Activated naive CD4-positive, alpha-beta T cell treated with anti-CD3 and anti-CD28 coated beads, Interleukin-2, amount 50 U/mL, for 24 hours (primary cell): Measurements from ENCODE around the gene ZP1.
"Not testable (repeated sequence)": the region's sequence is repeated elsewhere in the genome, so short reads cannot be mapped to it uniquely, and the experiment has no call there.

ENCODE experiments used
- H3K27ac Mint-ChIP-seq: one replicate; pipeline ENCODE4 v1.8.0; 2021; ENCODE audit warnings: mild to moderate bottlenecking, mixed read lengths
- H3K27me3 Mint-ChIP-seq: one replicate; pipeline ENCODE4 v1.8.0; 2021; ENCODE audit warnings: mixed read lengths
- H3K36me3 Mint-ChIP-seq: one replicate; pipeline ENCODE4 v1.8.0; 2021; ENCODE audit warnings: mixed read lengths
- H3K4me1 Mint-ChIP-seq: one replicate; pipeline ENCODE4 v1.8.0; 2021; ENCODE audit warnings: mixed read lengths
- H3K4me3 Mint-ChIP-seq: one replicate; pipeline ENCODE4 v1.8.0; 2021; ENCODE audit warnings: mild to moderate bottlenecking, mixed read lengths
- H3K9me3 Mint-ChIP-seq: one replicate; pipeline ENCODE4 v1.8.0; 2021; ENCODE audit warnings: mixed read lengths

Gene ZP1

DNA sequence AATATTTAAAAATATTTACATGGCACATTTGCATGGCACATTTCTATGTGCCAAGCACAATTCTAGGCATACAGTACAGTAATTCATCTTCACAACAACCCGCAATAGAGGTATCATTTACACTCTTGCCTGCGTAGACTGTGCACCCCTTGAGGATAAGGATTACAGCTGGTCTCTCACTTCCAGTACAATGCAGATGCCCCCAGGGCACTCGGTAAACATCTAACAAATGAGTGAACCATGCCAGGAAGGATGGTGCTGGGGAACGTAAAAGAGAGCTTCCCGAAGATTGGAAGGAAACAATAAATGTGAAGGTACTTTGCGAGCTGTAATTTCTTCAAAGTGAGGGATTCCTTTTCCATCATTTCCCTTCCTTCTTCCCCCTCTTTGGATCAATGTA is 37.7 kb downstream of the ZP1 start:
- Mint-ChIP-seq H3K27me3 (no peaks in the 10 kb centered on the region), H3K4me1 (peaks cover 30% of the 10 kb centered on the region), H3K36me3 (peaks cover 3% of the 10 kb centered on the region), H3K9me3 (no peaks in the 10 kb centered on the region), H3K27ac (peak overlapping the region; percentile 95), H3K4me3 (peak overlapping the region; percentile 97)

GRCh38 chr11:60905551-60906113 is 38.3 kb downstream of the ZP1 start:
- H3K9me3 Mint-ChIP-seq, result no peaks in the 10 kb centered on the region
- peak overlapping the region; percentile 97 for H3K4me3 Mint-ChIP-seq
- H3K27ac Mint-ChIP-seq, result peak overlapping the region; percentile 95
- H3K36me3 Mint-ChIP-seq, result peaks cover 3% of the 10 kb centered on the region
- H3K4me1 Mint-ChIP-seq, result peaks cover 32% of the 10 kb centered on the region
- H3K27me3 Mint-ChIP-seq, result no peaks in the 10 kb centered on the region

GRCh38 chr11:60906132-60906972 is 39.0 kb downstream of the ZP1 start, which contains the start of gene PRPF19:
PRPF19 (minus strand) TSS chr11:60906585; CDS start chr11:60906382, 203 bp downstream.
- H3K9me3 Mint-ChIP-seq, result no peaks in the 10 kb centered on the region
- H3K27ac Mint-ChIP-seq, result peak within 1 kb of the TSS; percentile 95
- peaks cover 3% of the 10 kb centered on the region for H3K36me3 Mint-ChIP-seq
- peaks cover 39% of the 10 kb centered on the region for H3K4me1 Mint-ChIP-seq
- H3K27me3 Mint-ChIP-seq, result no peaks in the 10 kb centered on the region
- H3K4me3 Mint-ChIP-seq, result peak within 1 kb of the TSS; percentile 97

DNA sequence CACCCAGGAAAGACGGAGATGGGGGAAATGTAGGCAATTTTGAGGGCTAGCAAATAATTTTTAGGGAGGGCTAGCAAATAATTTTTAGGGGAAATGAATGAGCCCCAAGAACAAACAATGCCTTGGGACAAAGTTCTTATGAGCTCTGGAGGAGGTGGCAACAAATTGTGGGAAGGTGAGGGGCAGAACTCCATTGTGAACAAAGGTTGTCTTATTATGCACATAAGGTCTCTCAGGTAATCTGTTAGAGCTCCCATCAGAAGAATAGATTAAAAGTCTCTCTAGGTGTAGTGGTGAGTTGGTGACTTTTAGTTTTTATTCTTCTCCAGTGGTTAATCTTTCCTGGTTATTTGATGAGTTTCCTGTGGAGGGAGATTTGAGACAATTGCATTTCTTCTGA is 41.5 kb downstream of the ZP1 start:
- H3K9me3 Mint-ChIP-seq, result no peaks in the 10 kb centered on the region
- H3K27me3 Mint-ChIP-seq, result no peaks in the 10 kb centered on the region
- H3K4me3 Mint-ChIP-seq, result no peak overlapping the region
- peaks cover 57% of the 10 kb centered on the region for H3K4me1 Mint-ChIP-seq
- peak overlapping the region; percentile 19 for H3K27ac Mint-ChIP-seq
- H3K36me3 Mint-ChIP-seq, result peaks cover 3% of the 10 kb centered on the region

DNA sequence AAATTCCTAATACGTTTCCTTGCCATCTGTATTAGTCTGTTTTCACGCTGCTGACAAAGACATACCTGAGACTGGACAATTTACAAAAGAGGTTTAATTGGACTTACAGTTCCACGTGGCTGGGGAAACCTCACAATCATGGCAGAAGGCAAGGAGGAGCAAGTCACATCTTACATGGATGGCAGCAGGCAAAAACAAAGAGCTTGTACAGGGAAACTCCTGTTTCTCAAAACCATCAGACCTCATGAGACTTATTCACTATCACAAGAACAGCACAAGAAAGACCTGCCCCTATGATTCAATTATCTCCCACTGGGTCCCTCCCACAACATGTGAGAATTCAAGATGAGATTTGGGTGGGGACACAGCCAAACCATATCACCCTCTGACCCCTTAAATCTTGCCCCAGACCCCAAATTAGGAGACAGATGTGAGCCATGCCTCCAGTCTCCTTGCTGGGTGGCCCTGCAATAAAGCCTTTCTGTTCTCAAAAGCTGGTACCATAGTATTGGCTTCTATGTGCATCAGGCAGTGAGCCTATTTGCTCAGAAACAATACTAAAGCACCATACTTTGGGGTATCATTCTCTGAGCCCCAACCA is 42.4 kb downstream of the ZP1 start:
- H3K4me3 Mint-ChIP-seq, H3K9me3 Mint-ChIP-seq, H3K36me3 Mint-ChIP-seq, H3K27me3 Mint-ChIP-seq: not testable (repeated sequence)
- Mint-ChIP-seq H3K4me1 (peaks cover 51% of the 10 kb centered on the region), H3K27ac (peak overlapping the region; percentile 10)

GRCh38 chr11:60910281-60910687 is 42.9 kb downstream of the ZP1 start:
- Mint-ChIP-seq H3K9me3 (no peaks in the 10 kb centered on the region), H3K36me3 (peaks cover 1% of the 10 kb centered on the region), H3K4me1 (peaks cover 52% of the 10 kb centered on the region), H3K4me3 (no peak overlapping the region), H3K27me3 (no peaks in the 10 kb centered on the region), H3K27ac (no peak overlapping the region)

DNA sequence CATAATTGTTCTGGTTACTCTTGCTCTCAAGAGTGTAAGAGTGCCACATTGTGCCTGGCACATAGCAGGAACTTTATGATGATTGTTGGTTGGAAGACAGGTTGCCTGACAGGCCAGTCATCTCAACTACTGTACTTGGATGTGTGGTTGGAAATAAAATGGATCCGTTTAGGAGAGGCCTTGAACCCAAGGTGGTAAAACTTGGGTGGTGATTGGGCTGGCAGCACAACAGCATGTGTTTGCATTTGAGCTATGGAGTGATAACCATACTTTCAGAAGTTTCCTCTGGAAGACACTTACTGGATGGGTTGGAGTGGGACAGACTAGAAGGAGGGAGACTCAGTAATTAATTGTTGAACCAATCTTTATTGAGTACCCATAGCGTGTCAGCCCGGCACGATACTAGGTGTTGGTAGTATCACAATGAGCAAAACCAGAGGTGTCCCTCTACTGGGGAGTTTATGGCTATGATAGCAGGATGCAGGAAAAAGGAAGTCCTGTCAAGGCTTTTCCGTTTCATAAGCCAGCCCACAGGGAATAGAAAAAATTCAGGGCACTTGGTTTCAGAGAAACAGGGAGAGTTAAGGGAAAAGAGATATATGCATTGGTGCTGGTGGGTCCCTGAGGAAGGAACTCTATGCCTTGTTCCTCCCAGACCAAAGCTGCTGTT is 43.5 kb downstream of the ZP1 start:
- peaks cover 54% of the 10 kb centered on the region for H3K4me1 Mint-ChIP-seq
- peak overlapping the region; percentile 68 for H3K27ac Mint-ChIP-seq
- H3K9me3 Mint-ChIP-seq, result no peaks in the 10 kb centered on the region
- no peak overlapping the region for H3K4me3 Mint-ChIP-seq
- no peaks in the 10 kb centered on the region for H3K27me3 Mint-ChIP-seq
- peaks cover under 1% of the 10 kb centered on the region for H3K36me3 Mint-ChIP-seq

- no peaks in the 10 kb centered on the region for H3K27me3 Mint-ChIP-seq
- H3K9me3 Mint-ChIP-seq, result no peaks in the 10 kb centered on the region
- H3K4me1 Mint-ChIP-seq, result peaks cover 61% of the 10 kb centered on the region
- peak overlapping the region; percentile 66 for H3K27ac Mint-ChIP-seq
- H3K36me3 Mint-ChIP-seq, result peaks cover 5% of the 10 kb centered on the region
- H3K4me3 Mint-ChIP-seq, result peak overlapping the region; percentile 91
These were observed 45.0 kb downstream of the ZP1 start for GRCh38 chr11:60912223-60912850.

DNA sequence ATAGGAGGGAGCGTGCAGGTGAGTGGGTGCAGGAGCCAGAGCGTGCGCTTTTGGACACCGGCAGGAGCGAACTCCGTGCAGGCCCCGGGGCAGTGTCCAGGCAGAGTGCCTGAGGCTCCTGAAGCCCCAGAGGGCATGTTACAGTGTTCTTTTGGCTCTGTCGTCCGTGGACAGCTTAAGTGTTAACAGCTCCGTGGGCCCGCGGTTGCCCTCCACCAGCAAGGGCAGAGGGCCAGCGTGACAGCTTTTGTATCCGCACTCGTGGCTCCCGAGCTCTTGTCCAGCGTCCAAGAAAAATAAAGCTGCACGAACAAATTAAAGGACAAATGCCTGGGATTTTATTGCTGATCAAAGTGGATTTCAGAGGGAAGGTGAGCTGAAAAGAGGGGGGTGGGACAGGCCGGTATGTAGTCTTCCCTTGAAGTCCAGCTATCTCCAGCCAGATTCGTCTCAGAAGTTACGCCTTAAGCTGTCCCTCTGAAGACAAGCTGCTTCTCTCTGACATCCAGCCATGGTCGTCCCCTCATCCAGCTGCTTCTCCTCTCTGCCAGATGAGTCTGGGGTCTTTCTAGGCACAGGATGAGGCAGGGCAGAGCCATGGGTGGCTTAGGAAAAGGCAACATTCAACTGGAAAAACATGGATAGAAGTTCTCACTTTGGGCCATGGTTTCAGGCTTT is 45.6 kb downstream of the ZP1 start:
- H3K27me3 Mint-ChIP-seq, result no peaks in the 10 kb centered on the region
- H3K4me3 Mint-ChIP-seq, result peak overlapping the region; percentile 91
- H3K27ac Mint-ChIP-seq, result peak overlapping the region; percentile 97
- peaks cover 62% of the 10 kb centered on the region for H3K4me1 Mint-ChIP-seq
- H3K36me3 Mint-ChIP-seq, result peaks cover 5% of the 10 kb centered on the region
- H3K9me3 Mint-ChIP-seq, result no peaks in the 10 kb centered on the region

GRCh38 chr11:60913793-60914632 is 46.7 kb downstream of the ZP1 start, which contains the start of gene TMEM109:
TMEM109 (plus strand) TSS chr11:60914158; CDS start chr11:60919694, 5,536 bp downstream.
- Mint-ChIP-seq H3K27me3 (no peaks in the 10 kb centered on the region), H3K27ac (peak within 1 kb of the TSS; percentile 97), H3K4me1 (peaks cover 65% of the 10 kb centered on the region), H3K36me3 (peaks cover 5% of the 10 kb centered on the region), H3K4me3 (peak within 1 kb of the TSS; percentile 93), H3K9me3 (no peaks in the 10 kb centered on the region)

DNA sequence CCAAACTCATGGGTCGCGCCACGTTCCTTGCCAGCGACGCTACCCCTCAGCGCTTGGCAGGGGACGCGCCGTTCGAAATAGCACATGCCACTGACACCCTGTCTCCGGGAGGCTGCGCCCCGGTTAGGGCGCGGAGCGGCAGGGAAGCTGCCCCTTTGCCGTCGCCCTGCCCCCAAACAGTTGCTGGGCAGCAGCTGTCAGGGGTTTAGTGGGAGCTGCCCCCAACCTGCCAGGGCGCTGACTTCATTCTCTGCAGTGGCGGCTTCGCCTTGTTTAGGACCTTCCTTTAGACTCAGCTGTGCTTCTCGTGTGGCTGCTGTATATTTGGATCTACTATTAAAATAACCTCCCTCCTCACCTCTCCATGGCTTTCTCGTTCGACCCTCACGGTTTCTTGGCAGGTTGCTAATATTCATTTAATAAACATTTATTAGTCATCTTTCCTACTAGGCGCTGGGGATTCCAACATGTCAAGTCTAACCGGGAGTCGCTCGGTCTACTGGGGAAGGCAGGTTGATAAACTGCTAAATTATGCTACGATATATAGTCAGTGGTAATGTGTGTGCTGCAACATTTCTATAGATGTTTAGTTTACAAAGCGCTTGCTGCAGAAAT is 47.4 kb downstream of the ZP1 start:
- Mint-ChIP-seq H3K27ac (peak overlapping the region; percentile 25), H3K4me3 (peak overlapping the region; percentile 93), H3K9me3 (no peaks in the 10 kb centered on the region), H3K4me1 (peaks cover 72% of the 10 kb centered on the region), H3K36me3 (peaks cover 7% of the 10 kb centered on the region), H3K27me3 (no peaks in the 10 kb centered on the region)

- peak overlapping the region; percentile 93 for H3K4me3 Mint-ChIP-seq
- H3K27ac Mint-ChIP-seq, result peak overlapping the region; percentile 25
- H3K27me3 Mint-ChIP-seq, result no peaks in the 10 kb centered on the region
- peaks cover 75% of the 10 kb centered on the region for H3K4me1 Mint-ChIP-seq
- peaks cover 11% of the 10 kb centered on the region for H3K36me3 Mint-ChIP-seq
- no peaks in the 10 kb centered on the region for H3K9me3 Mint-ChIP-seq
These were observed 48.0 kb downstream of the ZP1 start for GRCh38 chr11:60915248-60915914.

DNA sequence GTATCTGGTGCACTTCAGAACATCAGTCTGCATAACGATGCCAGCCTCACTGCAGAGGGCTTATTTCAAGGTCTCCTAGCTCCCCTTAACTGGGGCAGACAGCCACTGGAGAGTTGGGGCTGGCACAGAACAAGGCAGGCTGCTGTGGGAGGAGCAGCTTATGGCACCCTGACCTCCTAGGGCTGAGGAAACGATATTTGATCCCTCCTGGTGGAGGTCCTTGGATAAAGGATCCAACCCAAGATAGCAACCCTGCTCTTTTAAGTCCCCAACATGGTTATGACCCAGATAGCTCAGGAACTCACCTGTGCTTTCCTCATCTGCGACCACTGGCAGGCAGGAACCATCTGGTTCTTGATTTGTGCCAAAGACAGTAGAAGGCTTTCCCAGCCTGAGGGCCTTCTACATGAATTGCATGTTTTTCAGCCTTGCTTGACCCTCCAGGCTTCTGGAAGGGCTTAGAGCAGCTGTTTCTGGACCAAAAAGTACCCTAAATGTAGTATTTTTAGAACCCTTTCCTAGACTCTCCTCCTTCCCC is 49.4 kb downstream of the ZP1 start:
- Mint-ChIP-seq H3K27ac (no peak overlapping the region), H3K4me3 (peak overlapping the region; percentile 40), H3K9me3 (no peaks in the 10 kb centered on the region), H3K4me1 (peaks cover 61% of the 10 kb centered on the region), H3K27me3 (peaks cover 1% of the 10 kb centered on the region), H3K36me3 (peaks cover 21% of the 10 kb centered on the region)
